ENCODE measurements around the gene ALOX5.

- no peak for TF ChIP-seq CTCF (conservative IDR thresholded peaks at IDR 0.05; ENCODE audit: low read length)
- TF ChIP-seq EZH2phosphoT487 (IDR thresholded peaks at IDR 0.05; ENCODE audit: borderline replicate concordance): no peak
These were observed 46.6 kb downstream of the ALOX5 start for GRCh38 chr10:45420453-45421192.
